MCF 10A (cell line): ENCODE measurements around the gene CAT. TPM values are rescaled to one million over a fixed set of nuclear protein-coding genes. Genes with fewer than 3 reads are reported as not detected.

Experiments
- BruUV-seq: library from RNA; stranded (reverse); fragments of 400-500 nt; replicated peaks from 2 replicates; lab custom pipeline; 2021; lab: Mats Ljungman, UMichigan
- CTCF ChIA-PET: fragments of 300-600 bp; sonication (Branson Sonifier 250); formaldehyde crosslinking; extraction: SDS; loops from one replicate; lab custom pipeline; 2021; ENCODE audit warnings: antibody characterized with exemption, inconsistent platforms; lab: Yijun Ruan, JAX
- POLR2A ChIA-PET: fragments of 300-600, 350-650 bp; sonication (Branson Sonifier 250); formaldehyde crosslinking; extraction: SDS; loops from one replicate; lab custom pipeline; 2020; ENCODE audit warnings: antibody characterized with exemption, inconsistent platforms; lab: Yijun Ruan, JAX
- DNase-seq: peaks from one replicate; pipeline ENCODE4 v3.0.0-alpha.2; 2018; ENCODE audit not compliant: unreplicated experiment
- H3K27ac Mint-ChIP-seq: one replicate; pipeline ENCODE4 v1.8.0; 2022; ENCODE audit warnings: mild to moderate bottlenecking, low read depth, mixed read lengths; ENCODE audit not compliant: unreplicated experiment
- H3K27me3 Mint-ChIP-seq: one replicate; pipeline ENCODE4 v1.8.0; 2022; ENCODE audit warnings: mixed read lengths; ENCODE audit not compliant: insufficient read depth, unreplicated experiment
- H3K36me3 Mint-ChIP-seq: one replicate; pipeline ENCODE4 v1.8.0; 2022; ENCODE audit warnings: mild to moderate bottlenecking, moderate library complexity, mixed read lengths; ENCODE audit not compliant: insufficient read depth, unreplicated experiment
- H3K4me1 Mint-ChIP-seq: one replicate; pipeline ENCODE4 v1.8.0; 2022; ENCODE audit warnings: mixed read lengths; ENCODE audit not compliant: insufficient read depth, unreplicated experiment
- H3K4me3 Mint-ChIP-seq: one replicate; pipeline ENCODE4 v1.8.0; 2022; ENCODE audit warnings: mild to moderate bottlenecking, moderate library complexity, mixed read lengths; ENCODE audit not compliant: unreplicated experiment
- H3K9me3 Mint-ChIP-seq: one replicate; pipeline ENCODE4 v1.8.0; 2022; ENCODE audit warnings: mixed read lengths; ENCODE audit not compliant: unreplicated experiment
- CTCF ChIP-seq: fragments of 200-600 bp; IDR thresholded peaks from one replicate; pipeline ENCODE4 v1.8.0; 2022; ENCODE audit warnings: antibody characterized with exemption, mild to moderate bottlenecking; ENCODE audit not compliant: unreplicated experiment
- intact Hi-C: fragments of 100-400 bp; cut with micrococcal nuclease; formaldehyde crosslinking; loops from 2 replicates; pipeline ENCODE4 v1.14.1; 2022
- total RNA-seq: library from RNA; stranded (reverse); gene quantifications from 2 replicates; pipeline ENCODE4 v1.2.3, GENCODE V29; 2022

The CAT gene
- total RNA-seq, 1 experiment from 2014 or later: 12.1 TPM

- H3K27me3 Mint-ChIP-seq: no peaks in the 10 kb centered on the region
- H3K4me1 Mint-ChIP-seq: no peaks in the 10 kb centered on the region
- ChIA-PET POLR2A (interaction anchor here (0.6 to 1.3 kb wide), 2 partner anchors 11 to 136 kb away, joined by 4 read pairs; no protein-coding TSS in a partner anchor), CTCF (interaction anchor here (0.7 kb wide), 1 partner anchor 934 kb away, joined by 3 read pairs; no protein-coding TSS in a partner anchor)
- no peak for TF ChIP-seq CTCF
- no peak overlapping the region for H3K4me3 Mint-ChIP-seq
- intact Hi-C loops: no loop called here
- H3K36me3 Mint-ChIP-seq: no peaks in the 10 kb centered on the region
- H3K27ac Mint-ChIP-seq: no peak overlapping the region
- no TSS peak for BruUV-seq
- H3K9me3 Mint-ChIP-seq: no peaks in the 10 kb centered on the region
- no peak for DNase-seq
These were observed 69.8 kb downstream of the CAT start for GRCh38 chr11:34508524-34508923.

- H3K36me3 Mint-ChIP-seq: no peaks in the 10 kb centered on the region
- no peaks in the 10 kb centered on the region for H3K27me3 Mint-ChIP-seq
- no peak for TF ChIP-seq CTCF
- BruUV-seq: no TSS peak
- no peak overlapping the region for H3K27ac Mint-ChIP-seq
- ChIA-PET CTCF (no interaction called here), POLR2A (interaction anchor here (1.3 kb wide), 1 partner anchor 10 kb away, joined by 4 read pairs; no protein-coding TSS in a partner anchor)
- DNase-seq: no peak
- H3K4me1 Mint-ChIP-seq: no peaks in the 10 kb centered on the region
- H3K9me3 Mint-ChIP-seq: no peaks in the 10 kb centered on the region
- H3K4me3 Mint-ChIP-seq: no peak overlapping the region
- intact Hi-C loops: no loop called here
These were observed 70.7 kb downstream of the CAT start for GRCh38 chr11:34509336-34509876.

GRCh38 chr11:34510218-34510617 lies 71.5 kb downstream of the CAT start:
- H3K27ac Mint-ChIP-seq: no peak overlapping the region
- ChIA-PET CTCF (interaction anchor here (1.0 kb wide), 1 partner anchor 381 kb away, joined by 3 read pairs; no protein-coding TSS in a partner anchor), POLR2A (no interaction called here)
- BruUV-seq: no TSS peak
- H3K9me3 Mint-ChIP-seq: no peaks in the 10 kb centered on the region
- no peaks in the 10 kb centered on the region for H3K4me1 Mint-ChIP-seq
- H3K36me3 Mint-ChIP-seq: no peaks in the 10 kb centered on the region
- no peak for TF ChIP-seq CTCF
- no peak for DNase-seq
- intact Hi-C loops: loop anchor here (5.0 kb wide), 2 partner anchors 62 to 77 kb away; no protein-coding TSS in a partner anchor
- no peak overlapping the region for H3K4me3 Mint-ChIP-seq
- no peaks in the 10 kb centered on the region for H3K27me3 Mint-ChIP-seq

- no TSS peak for BruUV-seq
- POLR2A ChIA-PET: interaction anchor here (0.7 kb wide), 1 partner anchor 424 kb away, joined by 4 read pairs; no protein-coding TSS in a partner anchor
- intact Hi-C loops: loop anchor here (5.0 kb wide), 2 partner anchors 62 to 77 kb away; no protein-coding TSS in a partner anchor
- TF ChIP-seq CTCF: no peak
- Mint-ChIP-seq H3K9me3 (no peaks in the 10 kb centered on the region), H3K4me1 (no peaks in the 10 kb centered on the region), H3K36me3 (no peaks in the 10 kb centered on the region), H3K27ac (no peak overlapping the region), H3K27me3 (no peaks in the 10 kb centered on the region), H3K4me3 (no peak overlapping the region)
- DNase-seq: no peak
- CTCF ChIA-PET: interaction anchor here (0.6 to 1.0 kb wide), 4 partner anchors 76 to 863 kb away, joined by 3 read pairs; no protein-coding TSS in a partner anchor
These were observed 71.9 kb downstream of the CAT start for GRCh38 chr11:34510673-34511072.
